Head of caudate nucleus (tissue), 42 donors: ENCODE data around the gene TSPAN2.

ENCODE experiments used
- DNase-seq, 42 donors: peaks; one replicate each; pipeline versions ENCODE4 v3.0.0 to v3.0.0-alpha.2; 2020 to 2021; ENCODE audit warnings: mixed read lengths in 7 of 42
- intact Hi-C: fragments of 100-400 bp; cut with DNase I; formaldehyde crosslinking; loops from one replicate; pipeline ENCODE4 v1.15.0; 2022

TSPAN2 gene

DNA sequence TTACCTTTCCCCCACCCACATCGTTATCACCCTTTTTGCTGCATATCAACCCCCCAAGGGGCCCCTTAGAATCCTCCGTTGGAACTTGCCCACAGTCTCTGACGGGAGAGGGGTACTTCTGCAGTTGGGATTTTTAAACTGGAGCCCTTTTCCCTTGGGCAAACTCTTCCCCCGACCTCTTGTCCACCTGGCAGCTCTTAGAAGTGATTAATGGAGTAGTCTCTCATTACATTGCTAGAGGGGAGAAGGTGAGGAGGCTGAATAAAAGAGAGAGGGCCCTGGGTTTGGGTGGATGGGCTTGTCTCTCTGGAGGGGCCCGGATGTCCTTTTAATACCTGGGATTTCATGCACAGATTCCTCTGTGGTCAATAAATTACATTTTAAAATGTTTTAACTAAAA is 27.2 kb upstream of the TSPAN2 start:
- intact Hi-C loops = no loop called here
- no peak for DNase-seq

- intact Hi-C loops = no loop called here
- no peak for DNase-seq
Measured at GRCh38 chr1:115115521-115116161, 26.3 kb upstream of the TSPAN2 start.

DNA sequence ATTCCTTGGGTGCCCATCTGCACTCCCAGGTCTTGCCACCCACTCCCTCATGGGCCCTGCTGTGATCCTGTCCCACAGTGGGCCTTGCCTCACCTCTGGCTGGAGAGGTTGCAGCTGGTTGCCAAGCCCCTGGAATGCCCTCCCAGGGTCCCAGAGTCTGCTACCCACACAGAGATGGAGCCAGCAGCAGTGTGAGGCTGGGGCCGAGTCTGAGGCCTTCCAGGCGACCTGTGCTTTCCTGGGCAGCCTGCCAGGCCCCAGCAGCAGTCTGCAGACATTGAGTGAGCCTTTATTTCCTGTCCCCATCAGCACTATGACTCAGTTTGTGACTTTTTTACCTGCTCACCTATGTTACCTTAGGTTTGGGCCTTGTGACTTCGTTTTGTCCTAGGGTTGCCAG is 25.0 kb upstream of the TSPAN2 start:
- intact Hi-C loops = loop anchor here (5.0 kb wide), 1 partner anchor 137 kb away; no protein-coding TSS in a partner anchor
- no peak for DNase-seq

DNA sequence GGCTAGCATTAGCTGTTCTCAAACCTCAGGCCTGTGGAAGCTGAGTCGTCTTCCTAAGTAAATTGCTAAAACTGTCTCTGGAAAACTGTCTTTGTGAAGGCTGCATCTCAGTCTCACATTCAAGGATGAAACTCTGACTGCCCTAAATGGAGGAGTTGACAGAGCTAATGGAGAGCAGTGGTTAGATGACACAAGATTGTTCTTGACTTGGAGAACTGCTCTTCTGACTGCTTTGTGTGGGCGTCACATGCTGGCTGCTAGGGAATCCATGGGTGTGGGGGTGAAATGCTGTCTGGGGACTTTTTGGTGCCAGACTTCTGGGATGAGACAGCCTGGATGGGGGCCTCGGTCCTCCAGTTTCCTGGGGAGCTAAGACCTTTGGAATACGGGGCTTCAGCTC is 24.5 kb upstream of the TSPAN2 start:
- intact Hi-C loops = loop anchor here (5.0 kb wide), 1 partner anchor 136 kb away; no protein-coding TSS in a partner anchor
- peak in 2 of 42 donors; percentile 37 to 50 for DNase-seq

GRCh38 chr1:115112496-115113375 is 23.4 kb upstream of the TSPAN2 start:
- peak in 38 of 42 donors; percentile 15 to 78 (median 50) for DNase-seq
- intact Hi-C loops = loop anchor here (5.0 kb wide), 1 partner anchor 135 kb away; no protein-coding TSS in a partner anchor

- intact Hi-C loops = no loop called here
- no peak for DNase-seq
Measured at GRCh38 chr1:115107516-115108260, 18.4 kb upstream of the TSPAN2 start.

- intact Hi-C loops = no loop called here
- no peak for DNase-seq
Measured at GRCh38 chr1:115105831-115106230, 16.5 kb upstream of the TSPAN2 start.

DNA sequence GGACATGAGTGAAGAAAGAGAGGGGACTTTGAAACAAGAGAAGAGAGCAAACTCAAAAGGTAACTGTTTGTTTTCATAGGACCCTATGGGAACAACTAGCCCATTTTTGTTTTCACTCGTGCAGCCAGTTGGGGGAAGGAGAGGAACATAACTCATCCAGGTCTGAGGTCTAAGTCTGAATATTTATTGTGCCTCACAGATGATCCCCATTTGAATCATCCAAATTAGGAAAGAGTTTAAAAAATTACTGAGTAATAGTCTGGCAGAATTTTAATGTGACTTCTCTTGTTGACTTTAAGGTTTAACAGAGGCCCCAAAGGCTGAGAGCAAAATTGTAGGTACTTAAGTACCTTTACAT is 10.4 kb upstream of the TSPAN2 start:
- intact Hi-C loops = no loop called here
- no peak for DNase-seq

- intact Hi-C loops = no loop called here
- no peak for DNase-seq
Measured at GRCh38 chr1:115098979-115099692, 9.8 kb upstream of the TSPAN2 start.

GRCh38 chr1:115092175-115092574 is 2.9 kb upstream of the TSPAN2 start:
- intact Hi-C loops = no loop called here

DNA sequence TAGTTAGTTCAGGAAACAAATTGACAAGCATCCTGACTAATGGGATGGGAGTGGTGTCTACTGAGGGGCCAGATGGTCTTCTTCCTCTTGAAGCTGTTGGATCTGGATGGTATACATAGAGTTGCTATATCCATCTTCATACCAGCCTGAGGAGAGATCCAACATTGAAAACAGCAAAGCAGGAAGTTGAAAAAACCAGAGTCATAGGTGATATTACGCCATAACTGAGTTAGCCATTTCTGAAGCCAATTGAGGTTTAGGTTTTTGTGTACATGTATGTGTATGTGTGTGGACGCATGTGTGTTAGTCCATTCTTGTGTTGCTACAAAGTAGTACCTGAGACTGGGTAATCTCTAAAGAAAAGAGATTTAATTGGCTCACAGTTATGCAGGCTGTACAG is 2.3 kb upstream of the TSPAN2 start:
- intact Hi-C loops = no loop called here
- no peak for DNase-seq

More at GRCh38 chr1:115092175-115092574, 2.9 kb upstream of the TSPAN2 start:
- DNase-seq = no peak

DNA sequence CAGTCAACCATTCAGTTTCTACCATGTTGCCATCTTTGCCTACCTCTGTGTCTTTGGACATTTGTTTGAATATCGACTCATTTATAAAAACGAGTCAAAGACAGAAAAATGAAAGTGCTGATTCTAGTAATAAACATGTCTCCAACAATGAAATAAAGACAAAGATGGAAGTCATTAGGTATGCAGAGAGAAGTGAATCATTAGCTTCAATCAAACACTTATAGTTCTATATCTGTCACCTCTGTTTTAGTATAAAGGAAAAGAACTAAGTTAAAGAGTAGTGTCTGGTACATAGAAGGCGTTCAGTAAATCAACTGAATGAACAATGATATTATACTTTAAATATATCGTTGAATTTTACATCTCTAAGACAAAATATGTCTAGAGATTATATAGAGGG is 1.7 kb upstream of the TSPAN2 start:
- intact Hi-C loops = no loop called here
- DNase-seq = no peak

DNA sequence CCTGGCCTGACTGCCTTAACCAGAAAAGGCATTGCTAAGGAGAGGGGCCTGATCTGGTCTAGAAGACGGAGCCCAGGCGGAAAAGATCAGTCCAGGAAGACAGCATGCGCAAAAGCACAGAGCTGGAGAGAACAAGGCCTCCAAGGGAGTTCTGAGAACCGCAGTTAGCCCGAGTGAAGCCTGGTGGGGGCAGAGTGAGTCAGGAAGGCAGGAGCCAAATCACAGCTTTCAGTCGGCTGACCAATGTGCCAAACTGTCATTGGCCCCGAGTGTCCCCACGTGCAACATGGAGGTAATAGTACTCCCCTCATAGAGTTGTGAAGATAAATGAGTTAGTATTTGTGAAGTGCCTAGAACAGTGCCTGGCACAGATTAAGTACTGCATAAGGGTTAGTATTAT is 1.2 kb upstream of the TSPAN2 start:
- no peak for DNase-seq
- intact Hi-C loops = no loop called here

- DNase-seq = no peak
- intact Hi-C loops = no loop called here
Measured at GRCh38 chr1:115090186-115090490, 835 bp upstream of the TSPAN2 start.

DNA sequence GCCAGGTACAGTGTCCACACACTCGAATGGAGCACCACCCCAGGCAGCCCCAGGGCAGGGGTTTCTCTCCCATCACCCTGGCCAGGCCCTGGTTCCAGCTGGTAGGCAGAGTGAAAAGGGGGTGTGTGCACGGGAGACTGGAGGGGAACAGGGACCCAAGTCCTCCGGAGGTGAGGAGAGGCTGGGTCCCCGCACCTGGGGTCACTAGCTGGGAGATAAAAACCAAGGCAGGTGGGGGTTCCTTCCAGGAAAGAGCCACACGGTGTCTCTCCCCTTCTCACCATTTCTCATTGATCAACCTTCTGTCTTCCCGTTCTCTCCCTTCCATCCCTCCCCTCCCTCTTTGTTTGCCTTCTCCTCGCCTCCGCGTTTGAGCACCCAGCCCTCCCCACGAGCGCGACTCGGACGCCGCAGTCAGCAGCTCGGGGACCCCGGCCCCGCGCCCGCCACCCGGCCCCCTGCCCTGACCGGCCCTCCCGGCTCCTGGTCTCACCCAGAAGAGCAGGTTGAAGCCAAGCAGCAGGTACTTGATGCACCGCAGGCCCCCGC is 358 bp downstream of the TSPAN2 start:
- intact Hi-C loops = no loop called here
- no peak for DNase-seq

- no peak for DNase-seq
- intact Hi-C loops = no loop called here
Measured at GRCh38 chr1:115088115-115088778, 1.1 kb downstream of the TSPAN2 start.

GRCh38 chr1:115086176-115086830 is 3.0 kb downstream of the TSPAN2 start:
- intact Hi-C loops = no loop called here
- peak in 1 of 42 donors; percentile 34 for DNase-seq

- intact Hi-C loops = no loop called here
- DNase-seq = no peak
Measured at GRCh38 chr1:115084902-115085511, 4.3 kb downstream of the TSPAN2 start.
